NCI-H1048 (cell line): Measurements from ENCODE around the gene NDEL1.

ENCODE experiments used
- DNase-seq: peaks from one replicate; lab custom pipeline; 2025; lab: John Stamatoyannopoulos, UW

NDEL1 gene

DNA sequence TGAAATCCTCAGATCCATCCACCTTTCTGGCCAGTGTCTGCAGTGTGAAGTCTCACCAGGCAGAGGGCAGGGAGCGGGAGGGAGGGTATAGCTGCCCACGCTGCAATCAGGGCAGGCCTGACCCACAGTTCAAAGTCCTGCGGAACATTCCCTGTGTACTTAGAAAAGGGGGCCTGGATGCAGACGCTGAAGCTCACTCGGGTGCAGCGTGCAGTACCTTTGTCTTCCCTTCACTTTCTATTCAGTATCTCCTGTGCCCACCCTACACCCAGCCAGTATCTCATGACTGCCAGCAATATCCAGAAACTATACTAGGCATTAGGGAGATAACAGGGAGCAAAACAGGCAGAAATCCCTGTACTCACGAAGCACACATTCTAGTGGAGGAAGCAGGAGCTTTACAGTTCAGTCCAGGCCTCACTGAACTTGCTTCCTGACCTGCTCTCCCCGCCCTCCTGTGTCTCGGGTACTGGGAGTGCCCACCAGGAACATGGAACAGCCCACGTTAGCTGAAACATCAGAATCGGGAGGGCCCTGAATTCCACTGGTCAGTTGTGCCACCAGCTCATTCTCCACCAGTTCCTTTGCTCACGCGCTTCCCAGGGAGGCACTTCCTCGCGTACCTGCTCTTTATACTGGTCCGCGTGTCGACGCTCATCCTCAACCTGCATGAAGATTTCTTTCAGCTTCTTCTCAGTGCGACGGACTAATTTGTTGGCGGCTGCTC lies 42.2 kb downstream of the NDEL1 start:
- DNase-seq: no peak

DNA sequence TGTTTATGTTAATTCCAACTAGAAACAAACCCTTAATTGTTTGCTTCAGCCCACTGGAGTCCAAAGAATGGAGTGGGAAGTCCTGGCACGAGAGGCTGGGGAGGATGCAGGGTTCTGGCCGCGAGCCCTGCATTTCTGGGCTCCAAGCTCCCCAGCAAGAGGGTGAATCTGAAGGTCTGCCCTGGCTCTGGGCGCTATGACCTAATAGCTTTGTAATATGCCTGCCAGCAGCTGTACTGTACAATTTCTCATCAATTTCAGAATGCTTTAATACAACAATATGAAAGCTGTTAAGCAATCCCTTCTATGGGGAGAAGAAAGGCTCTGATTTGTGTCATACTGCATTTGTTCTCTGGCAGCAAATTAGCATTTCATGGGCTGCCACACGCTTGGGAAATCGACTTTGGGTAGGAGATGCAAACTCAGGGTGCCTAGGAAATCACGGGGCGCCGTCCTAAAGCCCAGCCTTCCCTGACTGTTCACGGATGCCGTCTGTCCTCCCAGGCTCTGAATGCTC lies 43.8 kb downstream of the NDEL1 start:
- DNase-seq: no peak

DNA sequence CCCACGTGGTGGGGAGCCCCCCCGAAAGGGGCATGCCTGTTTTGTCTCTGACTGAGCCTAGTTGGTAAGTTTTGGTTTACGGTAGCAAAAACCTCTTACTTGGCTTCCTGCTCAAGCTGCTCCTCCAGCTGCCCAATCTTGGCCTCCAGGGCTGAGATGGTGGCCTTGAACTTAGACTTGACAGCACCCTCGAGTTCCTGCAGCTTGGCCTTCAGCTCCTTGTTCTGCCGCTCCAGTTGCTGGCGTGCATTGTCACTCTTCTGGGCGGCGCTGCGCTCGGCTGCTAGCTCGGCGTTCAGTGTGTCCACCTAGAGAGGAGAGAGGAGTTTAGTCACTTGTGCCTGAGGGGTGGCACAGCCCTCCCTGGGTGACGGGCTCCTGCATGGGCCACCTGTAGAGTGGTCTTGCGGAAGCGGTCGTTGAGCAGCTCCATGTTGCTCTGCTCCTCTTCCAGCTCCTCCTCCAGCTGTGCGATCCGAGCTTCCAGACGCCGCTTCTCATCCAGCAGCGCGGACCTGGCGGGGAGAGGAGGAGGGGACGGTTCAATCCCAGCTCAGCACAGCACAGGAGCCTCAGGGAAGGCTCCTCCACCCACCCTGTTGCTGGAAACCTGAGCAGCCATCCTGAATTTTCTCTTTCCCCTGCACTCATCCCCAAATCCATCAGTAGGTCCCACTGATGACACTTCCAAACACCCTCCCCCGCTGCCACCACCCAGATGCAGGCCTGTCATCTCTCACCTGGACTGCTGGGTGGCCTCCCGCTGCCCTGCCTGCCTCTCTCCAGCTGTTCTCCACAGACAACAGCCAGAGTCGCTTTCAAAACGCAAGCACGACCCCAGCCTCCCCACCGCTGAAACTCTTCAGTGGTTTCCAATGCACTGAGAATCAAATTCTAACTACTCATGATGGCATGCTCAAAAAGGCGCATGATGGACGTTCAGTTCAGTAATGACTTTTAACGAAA lies 44.6 kb downstream of the NDEL1 start:
- DNase-seq: no peak

DNA sequence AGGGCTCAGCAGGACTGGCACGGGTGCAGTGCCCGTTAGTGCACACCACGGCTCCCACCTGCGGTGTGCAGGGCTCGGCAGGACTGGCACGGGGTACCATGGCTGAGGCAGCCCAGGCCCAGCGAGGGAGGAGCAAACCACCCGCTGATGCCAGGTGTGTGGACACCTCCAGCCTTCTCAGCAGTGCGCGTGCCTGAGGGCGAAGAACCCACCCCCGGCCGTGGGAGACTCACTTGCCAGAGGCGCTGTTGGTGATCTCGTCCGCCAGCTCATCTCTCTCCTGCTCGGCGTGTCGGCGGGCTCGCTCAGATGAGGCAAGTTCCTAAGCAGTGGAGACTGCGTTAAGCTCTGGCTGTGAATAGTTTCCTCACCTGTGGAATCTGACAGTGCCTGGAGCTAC lies 45.4 kb downstream of the NDEL1 start:
- DNase-seq: no peak

DNA sequence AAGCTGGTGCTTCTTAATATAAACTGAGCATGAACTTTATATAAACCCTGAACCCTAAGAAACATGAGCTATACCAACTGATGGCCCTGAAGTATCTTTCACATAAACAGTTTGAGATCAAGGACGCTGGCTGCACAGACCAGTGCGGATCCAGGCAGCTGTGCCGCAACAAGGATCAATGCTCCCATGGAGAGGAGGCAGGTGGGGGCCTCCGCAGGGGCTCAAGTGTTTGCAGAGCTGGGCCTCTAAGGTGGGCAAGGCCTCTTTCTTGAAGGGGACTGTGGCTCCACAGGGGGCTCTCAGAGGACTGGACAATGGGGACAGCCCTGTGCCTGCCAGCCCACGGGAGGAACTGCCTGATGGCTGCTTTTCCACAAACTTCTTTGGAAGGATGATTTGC lies 46.0 kb downstream of the NDEL1 start:
- DNase-seq: no peak

DNA sequence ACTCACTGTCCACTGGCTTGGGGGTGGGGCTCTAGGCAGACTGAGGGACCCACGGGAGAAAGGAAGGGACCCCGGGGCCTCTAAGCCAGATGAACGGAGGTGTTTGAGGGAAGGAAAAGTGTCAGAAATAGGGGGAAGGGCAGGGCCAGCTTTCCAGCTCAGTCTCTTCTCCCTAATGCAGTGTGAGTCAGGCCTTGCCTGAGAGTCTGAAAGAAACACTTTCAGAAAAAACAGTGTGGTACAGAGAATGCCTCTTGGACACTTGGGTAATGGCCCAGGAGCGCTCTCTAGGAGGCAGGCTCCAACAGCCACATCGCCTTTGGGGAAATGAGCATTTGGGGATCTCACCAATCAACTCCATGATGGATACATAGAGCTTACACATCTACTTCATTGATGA lies 46.9 kb downstream of the NDEL1 start:
- no peak for DNase-seq

DNA sequence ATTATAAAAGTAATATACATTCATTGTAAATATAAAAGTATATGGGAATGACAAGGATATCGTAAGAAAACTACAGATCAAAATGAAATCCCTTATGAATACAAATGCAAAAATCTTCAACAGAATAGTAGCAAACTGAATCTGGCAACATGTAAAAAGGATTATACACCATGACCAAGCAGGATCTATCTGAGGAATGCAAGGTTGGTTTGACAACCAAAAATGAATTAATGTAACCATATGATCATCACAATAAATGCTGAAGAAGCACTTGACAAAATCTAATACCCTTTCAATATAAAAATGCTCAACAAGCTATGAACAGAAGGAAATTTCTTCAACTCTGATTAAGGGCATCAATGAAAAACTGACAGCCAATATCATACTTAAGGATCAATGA lies 48.8 kb downstream of the NDEL1 start:
- no peak for DNase-seq

DNA sequence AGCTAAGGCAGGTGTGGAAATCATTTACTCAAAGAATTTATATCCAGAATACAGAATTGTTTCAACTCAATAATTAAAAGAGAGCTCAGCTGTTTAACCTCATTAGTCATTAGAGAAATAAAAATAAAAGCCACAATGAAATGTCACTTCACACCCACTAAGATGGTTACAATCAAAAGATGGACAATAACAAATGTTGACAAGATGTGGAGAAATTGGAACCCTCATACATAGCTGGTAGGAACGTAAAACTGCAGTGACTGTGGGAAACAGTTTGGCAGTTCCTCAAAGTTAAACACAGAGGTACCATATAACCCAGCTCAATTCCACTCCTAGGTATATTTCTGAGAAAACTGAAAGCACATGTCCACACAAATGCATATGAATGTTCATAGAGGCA lies 49.8 kb downstream of the NDEL1 start:
- DNase-seq: no peak

DNA sequence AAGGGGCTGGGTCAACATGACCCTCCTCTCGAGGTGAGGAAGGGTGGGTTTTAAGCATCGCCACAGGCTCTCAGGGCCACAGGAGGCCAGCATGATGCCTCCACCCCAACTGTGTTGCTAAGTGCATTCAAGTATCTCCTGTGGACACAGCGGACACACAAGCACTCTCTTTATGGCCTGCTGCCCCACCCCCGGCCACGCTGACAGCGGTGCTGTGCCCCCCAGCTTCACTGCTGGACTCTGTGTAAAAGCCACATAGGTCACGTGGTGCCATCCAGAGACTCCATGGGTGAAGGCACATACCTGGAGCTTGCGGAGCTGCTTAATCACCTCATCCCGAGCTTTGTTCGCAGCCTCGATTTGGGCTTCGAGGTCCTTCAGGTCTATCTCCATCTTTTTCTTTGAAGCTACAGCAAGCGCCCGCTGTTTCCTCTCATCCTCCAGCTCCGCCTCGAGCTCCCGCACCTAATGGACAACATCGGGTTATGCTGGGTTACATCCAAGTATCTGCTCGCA lies 51.5 kb downstream of the NDEL1 start:
- no peak for DNase-seq

DNA sequence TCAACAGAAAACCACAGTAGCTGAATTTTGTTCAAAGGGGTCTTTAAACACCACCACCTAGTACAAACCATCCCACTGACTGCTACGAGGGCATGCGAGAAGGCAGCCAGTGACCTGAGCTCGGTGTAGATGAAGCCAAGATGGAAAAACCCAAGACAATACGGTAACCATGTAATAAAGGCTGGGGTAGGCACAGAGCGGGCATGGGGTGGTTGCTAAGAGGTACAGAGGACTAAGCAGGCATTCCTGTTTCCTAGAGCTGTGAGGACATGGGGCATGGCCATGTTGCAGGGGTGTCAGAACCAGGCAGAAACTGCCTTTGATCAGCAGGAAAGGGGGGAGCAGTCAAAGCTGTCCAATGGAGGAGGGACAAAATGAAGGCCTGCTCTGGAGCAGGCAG lies 52.1 kb downstream of the NDEL1 start:
- DNase-seq: no peak

DNA sequence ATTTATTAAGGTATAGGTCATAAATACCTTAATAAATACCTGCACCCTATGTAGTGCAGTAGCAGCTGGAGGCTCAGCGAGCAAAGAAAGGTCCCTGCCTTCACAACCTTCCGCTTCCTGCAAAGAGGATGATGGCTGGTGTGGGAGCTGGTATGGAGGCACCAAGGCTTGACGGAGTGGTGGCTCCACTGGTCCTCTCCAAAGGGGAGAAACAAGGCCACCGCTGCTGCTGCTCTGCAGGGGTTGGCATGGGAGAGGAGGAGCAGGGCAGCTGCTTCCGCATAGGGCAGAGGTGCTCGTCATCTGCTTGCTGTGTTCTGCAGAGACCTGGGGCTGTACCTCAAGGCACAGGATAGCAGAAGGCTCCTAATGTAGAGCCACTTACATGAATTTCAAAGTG lies 52.8 kb downstream of the NDEL1 start:
- no peak for DNase-seq

DNA sequence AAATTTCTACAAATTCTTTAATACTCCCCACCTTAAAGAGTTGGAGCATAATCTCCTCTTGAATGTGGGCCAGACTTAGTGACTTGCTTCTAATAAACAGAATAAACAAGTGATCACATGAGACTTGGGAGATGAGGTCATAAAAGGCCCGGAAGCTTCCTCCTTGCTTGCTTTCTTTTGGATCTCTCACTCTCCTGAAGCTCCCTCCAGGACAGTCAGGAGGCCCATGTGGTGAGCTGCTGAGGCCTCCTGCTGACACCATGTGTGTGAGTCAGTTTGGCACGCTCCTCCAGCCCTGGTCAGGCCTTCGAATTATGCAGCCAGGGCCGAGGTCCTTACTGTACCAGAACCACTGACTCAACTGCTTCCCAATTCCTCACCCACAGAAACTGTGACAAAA lies 53.2 kb downstream of the NDEL1 start:
- DNase-seq: no peak

DNA sequence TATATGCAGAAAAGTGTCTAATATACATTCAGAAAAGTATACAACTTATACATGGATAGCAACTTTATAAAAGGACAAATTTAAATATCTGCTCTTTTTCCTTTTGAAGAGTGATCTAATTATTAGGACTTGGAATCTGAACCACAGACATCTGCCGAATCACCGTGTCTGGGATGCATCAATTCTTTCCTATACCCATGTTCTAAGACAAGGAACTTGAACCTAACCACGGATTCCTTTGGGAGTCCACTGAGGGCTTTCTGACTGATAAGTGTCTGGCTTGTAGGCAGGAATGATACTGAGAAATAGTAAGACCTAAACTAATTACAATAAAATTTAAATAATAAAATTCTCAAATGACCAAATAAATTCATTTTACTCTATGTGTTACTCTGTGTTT lies 54.2 kb downstream of the NDEL1 start:
- DNase-seq: no peak

DNA sequence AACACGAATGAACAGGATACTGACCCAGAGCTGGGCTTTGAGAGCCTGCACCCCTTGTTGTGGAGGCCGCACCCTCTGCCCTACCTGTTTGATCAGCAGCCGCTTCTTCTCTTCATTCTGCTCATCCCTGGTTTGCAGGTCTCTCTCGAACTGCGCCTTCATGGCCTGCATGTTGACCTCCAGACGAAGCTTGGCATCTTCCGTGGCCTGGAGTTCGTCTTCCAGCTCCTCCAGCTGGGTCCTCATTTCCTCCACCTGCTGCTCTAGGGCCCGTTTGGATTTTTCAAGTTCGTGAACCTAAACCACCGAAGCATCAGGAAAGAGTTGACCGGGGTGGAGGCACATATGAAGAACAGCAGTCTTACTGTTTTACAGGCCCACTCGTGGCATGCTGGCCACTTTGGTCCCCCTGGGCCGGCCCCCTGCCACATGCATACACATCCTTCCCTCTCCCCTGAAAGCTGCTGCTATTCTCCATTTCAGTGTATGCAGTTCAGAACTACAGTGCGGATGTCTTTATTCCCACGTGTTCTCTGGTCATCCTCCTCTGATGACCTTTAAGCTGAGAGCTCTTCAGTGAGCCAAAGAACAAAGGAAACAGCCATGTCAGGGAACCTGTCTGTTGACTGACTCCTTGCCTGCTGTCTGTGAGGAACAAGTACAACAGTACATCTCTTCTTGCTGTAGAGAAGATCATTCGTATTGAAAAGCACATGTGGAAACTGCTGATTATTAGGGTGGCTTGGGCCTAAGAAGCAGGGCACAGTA lies 54.8 kb downstream of the NDEL1 start:
- DNase-seq: no peak

DNA sequence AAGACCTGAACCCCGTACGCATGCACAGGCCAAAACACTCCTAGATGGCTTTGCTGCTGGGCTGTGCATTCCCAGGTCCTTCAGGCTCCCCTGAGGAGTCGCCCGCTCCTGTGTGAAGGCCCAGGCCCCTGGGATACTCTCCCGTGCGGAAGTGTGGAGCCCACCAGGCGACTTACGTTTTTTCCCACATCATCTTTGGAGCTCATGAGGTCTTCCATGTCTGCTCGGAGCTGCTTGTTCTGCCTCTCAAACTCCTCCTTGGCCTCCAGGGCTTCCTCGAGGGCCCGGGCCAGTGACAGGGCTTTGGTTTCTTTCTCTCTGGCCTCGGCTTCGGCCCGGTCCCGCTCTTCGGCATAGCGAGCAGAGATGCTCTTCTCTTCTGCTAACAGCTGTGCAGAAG lies 56.4 kb downstream of the NDEL1 start:
- no peak for DNase-seq

DNA sequence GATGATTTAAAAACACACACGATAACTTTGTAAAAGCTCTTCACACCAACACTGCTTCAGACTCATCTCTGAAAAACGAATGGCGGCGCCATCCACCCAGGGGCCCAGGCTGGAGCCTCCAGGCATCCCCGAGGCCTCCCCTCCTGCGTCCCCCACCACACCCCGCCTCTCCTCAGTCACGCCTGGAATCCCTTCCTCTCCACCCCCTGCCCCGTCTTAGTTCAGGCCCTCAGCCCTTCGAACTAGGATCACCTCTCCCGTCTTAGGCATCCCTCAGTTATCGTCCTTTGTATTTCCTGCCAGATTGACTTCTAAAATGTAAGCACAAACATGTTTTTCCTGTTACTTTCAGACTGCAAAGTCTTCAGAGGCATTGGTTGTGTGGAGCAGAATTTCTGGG lies 58.3 kb downstream of the NDEL1 start:
- DNase-seq: no peak

DNA sequence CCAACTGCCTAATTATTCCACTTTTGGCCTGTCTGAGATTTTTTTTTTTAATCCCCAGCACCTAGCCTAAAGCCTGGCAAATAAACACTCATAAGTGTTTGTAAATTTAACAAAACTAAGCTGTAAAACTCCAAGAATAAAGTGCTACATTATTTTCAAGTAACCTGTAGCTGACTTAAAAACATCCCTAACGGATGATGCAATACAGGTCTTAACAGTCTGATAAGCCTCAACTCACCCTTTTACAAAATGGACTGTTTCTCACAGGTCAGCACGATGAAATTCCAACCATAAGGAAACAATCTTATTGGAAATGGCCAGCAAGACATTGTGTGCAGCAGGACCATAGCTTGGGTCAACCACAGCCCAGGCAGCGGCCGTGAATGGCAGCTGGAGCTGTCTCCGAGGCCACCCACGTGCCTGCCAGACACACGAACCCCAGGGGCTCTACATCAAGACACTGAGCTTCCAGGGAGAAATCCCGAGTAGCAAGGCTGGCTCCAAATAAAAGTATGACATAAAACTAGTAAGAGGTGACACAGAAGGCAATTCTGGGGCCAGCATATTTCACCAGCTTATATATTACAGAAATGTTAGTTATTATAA lies 58.9 kb downstream of the NDEL1 start:
- DNase-seq: no peak

DNA sequence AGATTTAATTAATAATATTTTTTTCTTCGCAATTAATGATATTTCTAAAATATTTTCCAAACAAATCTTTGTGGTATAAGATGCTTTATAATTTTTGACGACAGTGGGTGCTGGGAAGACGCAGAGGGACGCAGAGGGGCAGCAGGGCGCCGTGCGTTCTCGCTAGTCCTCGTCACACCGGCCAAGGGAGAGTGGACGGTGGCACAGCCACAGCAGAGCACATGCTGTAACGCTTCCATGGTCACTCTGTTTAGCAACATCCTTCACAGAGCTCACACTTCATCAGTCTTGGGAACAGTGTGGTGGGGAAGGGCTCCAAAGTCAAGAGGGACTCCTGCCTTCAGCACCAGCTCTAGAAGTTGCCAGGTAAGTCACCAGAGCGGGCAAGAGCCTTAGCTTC lies 60.4 kb downstream of the NDEL1 start:
- DNase-seq: no peak

DNA sequence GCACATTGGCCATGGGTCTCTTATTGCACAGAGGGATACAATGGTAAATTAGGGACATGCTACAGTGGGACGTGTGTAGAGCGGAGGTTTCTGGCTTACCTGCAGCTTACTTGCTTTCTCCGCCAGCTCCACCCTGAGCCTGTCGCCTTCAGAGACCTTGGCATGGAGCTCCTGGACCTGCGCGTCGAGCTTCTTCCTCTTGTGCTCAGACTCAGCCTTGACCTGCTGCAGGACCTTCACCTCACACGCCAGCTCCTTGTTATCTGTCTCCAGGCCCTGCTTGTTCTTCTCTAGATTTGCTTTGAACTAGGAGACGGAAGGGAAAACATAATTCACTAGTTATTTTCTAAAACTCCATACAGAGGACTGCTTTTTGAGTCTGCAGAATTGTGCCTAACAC lies 63.5 kb downstream of the NDEL1 start:
- no peak for DNase-seq

DNA sequence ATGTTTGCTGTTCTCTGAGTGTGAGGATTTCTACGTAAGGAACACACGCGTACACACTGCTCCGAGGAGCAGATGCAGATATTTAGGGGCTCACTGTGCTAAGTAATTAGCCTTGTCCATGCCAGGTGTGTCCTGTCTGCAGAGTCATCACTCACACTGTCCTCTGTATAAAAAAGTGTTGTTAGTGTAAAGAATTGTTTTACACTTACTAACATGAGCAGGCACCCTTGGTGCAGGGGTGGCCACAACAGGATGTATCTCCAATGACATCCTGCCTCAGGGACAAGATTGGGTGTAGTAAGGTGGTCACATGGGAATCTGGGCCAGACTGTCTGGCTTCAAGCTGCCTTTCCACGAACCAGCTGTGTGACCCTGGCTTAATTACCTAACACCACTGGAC lies 63.9 kb downstream of the NDEL1 start:
- no peak for DNase-seq

DNA sequence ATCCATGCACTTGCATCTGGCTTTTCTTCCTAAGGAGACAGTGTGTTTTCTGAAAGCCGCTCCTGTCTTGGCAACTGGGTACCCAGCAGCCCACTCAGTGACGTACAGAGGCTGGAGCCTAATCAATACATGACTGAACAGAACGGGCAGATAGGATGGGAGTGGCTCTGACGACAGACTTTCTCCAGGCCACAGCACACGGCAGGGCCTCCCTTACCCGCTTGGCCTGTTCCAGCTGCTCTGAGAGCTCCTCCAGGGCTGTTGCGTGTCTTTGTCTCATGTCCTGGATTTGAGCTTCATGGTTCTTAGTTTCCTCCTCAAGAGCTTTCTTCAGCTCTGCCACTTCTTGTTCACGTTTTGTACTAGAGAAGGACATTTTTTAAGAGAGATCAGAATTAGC lies 64.9 kb downstream of the NDEL1 start:
- DNase-seq: no peak

DNA sequence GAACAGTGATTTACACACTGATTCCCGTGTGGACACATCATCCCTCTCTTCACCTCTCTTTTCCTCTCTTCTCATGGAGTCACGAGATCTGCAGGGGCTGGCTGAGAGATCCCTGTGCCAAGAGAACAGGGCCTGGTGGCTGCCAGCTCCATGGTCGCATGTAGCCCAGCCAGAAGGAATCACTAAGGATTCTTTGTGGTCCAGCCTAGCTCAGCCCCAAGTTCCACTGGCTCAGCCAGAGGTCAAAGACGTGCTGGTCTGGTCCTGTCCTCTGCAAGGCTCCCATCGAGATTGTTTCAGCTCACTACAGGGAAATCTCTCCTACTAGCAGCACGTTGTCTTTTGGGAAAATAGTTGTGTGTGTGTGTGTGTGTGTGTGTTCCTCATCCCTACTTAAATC lies 66.4 kb downstream of the NDEL1 start:
- no peak for DNase-seq
